Ascending aorta (tissue), 2 donors: ENCODE measurements around the gene MRPL49. TPM values are rescaled to one million over a fixed set of nuclear protein-coding genes. Genes with fewer than 3 reads are reported as not detected.
A peak's percentile ranks its signal among the peaks of the same experiment; 100 is the strongest.

Experiments
- DNase-seq, 2 donors: peaks; one replicate each; pipeline ENCODE4 v3.0.0-alpha.2; 2019; ENCODE audit warnings: low spot score in 2 of 2
- H3K27ac ChIP-seq, 2 donors: fragments of 200-600 bp; sonication (generic); one replicate each; pipeline ENCODE4 v1.5.1; 2016 to 2017; ENCODE audit warnings: mild to moderate bottlenecking in 1 of 2
- H3K27me3 ChIP-seq: fragments of 200-600 bp; sonication (generic); one replicate; pipeline ENCODE4 v1.5.1; 2017
- H3K36me3 ChIP-seq, 2 donors: fragments of 200-600 bp; sonication (generic); one replicate each; pipeline ENCODE4 v1.5.1; 2016
- H3K4me1 ChIP-seq, 2 donors: fragments of 200-600 bp; sonication (generic); one replicate each; pipeline ENCODE4 v1.5.1; 2016 to 2017; ENCODE audit warnings: mild to moderate bottlenecking in 1 of 2
- H3K4me3 ChIP-seq, 2 donors: fragments of 200-600 bp; sonication (generic); one replicate each; pipeline ENCODE4 v1.5.1; 2016 to 2017; ENCODE audit warnings: mild to moderate bottlenecking in 1 of 2
- H3K9me3 ChIP-seq, 2 donors: fragments of 200-600 bp; sonication (generic); one replicate each; pipeline ENCODE4 v1.5.1; 2016
- intact Hi-C: fragments of 100-400 bp; cut with DNase I; formaldehyde crosslinking; loops from one replicate; pipeline ENCODE4 v1.15.1; 2023
- total RNA-seq: library from RNA; depleted of rRNA; stranded (reverse); fragments of >200 nt; gene quantifications from one replicate; pipeline ENCODE4 v1.1.0, GENCODE V29; 2016
- TF ChIP-seq, protein P1 (sequence below), 3 experiments: fragments of 200-600 bp in 2 of 3; fragments of 450-650 bp in 1 of 3; sonication (generic) in 2 of 3; IDR thresholded peaks; one replicate each; pipeline ENCODE4 v1.5.1; 2016 to 2019; ENCODE audit warnings: antibody characterized with exemption in 3 of 3, mild to moderate bottlenecking in 1 of 3, moderate library complexity in 1 of 3

MRPL49 gene
- total RNA-seq, 1 donor from 2014 or later: 43.2 TPM

DNA sequence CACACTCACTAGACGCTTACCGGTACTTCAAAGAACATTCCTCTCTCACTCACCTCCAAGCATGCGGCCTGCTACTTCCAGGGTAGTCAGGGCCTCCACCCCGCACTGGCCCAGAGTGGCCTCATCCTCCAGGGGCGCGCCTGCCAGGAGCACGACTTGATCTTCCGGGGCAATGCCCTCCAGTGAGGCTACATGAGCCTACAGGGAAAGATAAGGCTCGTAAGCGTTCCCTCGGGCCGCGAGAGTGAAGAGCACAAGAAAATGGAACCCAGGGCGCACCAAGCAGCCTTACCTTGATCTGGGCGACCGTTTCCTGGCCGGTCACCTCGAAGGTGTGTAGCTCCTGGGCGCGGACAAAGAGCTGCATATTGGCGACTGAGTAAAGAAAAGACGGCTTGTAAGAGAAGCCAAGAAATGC, 665 bp upstream of the MRPL49 start:
- peaks cover 31 to 54% of the 10 kb centered on the region in 2 donors for H3K36me3 ChIP-seq
- no peaks in the 10 kb centered on the region for H3K9me3 ChIP-seq
- peak overlapping the region; percentile 91 to 96 for H3K27ac ChIP-seq
- intact Hi-C loops: no loop called here
- H3K4me1 ChIP-seq: peaks cover 19 to 21% of the 10 kb centered on the region in 2 donors
- DNase-seq: peak in 1 of 2 donors; percentile 66
- peak overlapping the region; percentile 80 to 91 for H3K4me3 ChIP-seq
- H3K27me3 ChIP-seq: no peaks in the 10 kb centered on the region
- TF ChIP-seq, protein P1, sequence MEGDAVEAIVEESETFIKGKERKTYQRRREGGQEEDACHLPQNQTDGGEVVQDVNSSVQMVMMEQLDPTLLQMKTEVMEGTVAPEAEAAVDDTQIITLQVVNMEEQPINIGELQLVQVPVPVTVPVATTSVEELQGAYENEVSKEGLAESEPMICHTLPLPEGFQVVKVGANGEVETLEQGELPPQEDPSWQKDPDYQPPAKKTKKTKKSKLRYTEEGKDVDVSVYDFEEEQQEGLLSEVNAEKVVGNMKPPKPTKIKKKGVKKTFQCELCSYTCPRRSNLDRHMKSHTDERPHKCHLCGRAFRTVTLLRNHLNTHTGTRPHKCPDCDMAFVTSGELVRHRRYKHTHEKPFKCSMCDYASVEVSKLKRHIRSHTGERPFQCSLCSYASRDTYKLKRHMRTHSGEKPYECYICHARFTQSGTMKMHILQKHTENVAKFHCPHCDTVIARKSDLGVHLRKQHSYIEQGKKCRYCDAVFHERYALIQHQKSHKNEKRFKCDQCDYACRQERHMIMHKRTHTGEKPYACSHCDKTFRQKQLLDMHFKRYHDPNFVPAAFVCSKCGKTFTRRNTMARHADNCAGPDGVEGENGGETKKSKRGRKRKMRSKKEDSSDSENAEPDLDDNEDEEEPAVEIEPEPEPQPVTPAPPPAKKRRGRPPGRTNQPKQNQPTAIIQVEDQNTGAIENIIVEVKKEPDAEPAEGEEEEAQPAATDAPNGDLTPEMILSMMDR (IDR thresholded peaks at IDR 0.05): no peak

DNA sequence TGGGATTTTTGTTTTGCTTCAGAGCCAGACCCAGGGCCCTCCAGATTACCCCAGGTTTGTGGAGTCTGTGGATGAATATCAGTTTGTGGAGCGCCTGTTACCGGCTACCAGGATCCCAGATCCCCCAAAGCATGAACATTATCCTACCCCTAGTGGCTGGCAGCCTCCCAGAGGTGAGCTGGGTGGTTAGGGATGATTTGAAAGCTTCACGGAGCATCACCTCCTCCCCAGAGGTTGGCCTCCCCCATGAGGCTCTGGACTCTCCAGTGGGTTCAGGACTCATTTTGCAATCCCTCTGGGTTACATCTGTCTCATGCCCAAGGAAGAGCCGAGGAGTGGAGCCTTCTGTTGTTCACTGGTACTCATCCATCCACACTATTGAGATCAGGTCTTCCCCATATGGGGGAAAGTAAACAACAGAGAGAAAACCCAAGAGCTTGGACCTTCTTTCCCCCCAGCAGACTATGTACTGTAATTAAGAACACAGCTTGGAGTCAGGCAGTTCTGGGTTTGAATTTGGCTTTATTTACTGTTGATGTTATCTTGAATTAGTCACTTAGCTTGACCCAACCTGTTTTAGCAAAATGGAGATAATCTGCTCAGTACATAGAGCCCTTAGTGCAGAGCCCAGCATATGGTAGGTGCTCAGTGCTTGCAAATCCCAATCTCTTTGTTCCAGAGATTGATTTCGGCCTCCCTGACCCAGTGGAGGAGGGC, 2.5 kb downstream of the MRPL49 start:
- no peaks in the 10 kb centered on the region for H3K9me3 ChIP-seq
- peaks cover 15% of the 10 kb centered on the region in 2 donors for H3K4me1 ChIP-seq
- intact Hi-C loops: no loop called here
- H3K27me3 ChIP-seq: no peaks in the 10 kb centered on the region
- DNase-seq: peak in 1 of 2 donors; percentile 27
- no peak overlapping the region for H3K4me3 ChIP-seq
- peaks cover 61 to 68% of the 10 kb centered on the region in 2 donors for H3K36me3 ChIP-seq
- no peak overlapping the region for H3K27ac ChIP-seq
- TF ChIP-seq, protein P1 (IDR thresholded peaks at IDR 0.05): no peak

DNA sequence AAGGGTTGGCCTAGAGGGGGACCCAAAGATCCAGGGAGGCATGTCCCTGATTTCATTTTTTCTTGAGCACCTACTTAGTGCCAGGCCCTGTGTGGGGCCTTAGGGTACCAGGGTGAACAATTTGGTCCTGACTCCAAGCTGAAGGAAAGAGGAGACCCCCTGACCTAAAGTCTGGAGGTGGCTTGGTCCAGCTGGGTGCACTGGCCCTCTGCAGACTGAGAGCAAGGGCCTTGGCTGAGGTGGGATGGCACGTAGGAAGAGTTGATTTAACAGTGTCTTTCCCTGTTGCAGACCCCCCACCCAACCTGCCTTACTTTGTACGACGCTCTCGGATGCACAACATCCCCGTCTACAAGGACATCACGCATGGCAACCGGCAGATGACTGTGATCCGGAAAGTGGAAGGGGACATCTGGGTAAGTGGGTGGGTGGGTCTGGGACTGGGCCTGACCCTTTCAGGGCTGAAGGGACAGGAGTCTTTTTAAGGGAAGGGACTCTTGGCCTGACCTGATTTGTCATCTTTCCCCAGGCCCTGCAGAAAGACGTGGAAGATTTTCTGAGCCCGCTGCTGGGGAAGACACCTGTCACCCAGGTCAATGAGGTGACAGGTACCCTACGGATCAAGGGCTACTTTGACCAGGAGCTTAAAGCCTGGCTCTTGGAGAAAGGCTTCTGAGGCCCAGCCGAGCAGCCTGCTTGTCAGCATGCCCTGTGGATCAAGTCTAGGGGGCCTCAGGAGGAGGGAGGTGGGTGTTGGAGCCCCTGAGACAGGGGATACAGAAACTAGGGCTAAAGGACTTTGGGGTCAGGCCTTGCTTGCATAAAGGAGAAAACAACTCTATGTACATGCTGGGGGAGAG, 3.3 kb downstream of the MRPL49 start:
- Histone ChIP-seq H3K27me3 (no peaks in the 10 kb centered on the region), H3K36me3 (peaks cover 61 to 68% of the 10 kb centered on the region in 2 donors), H3K27ac (no peak overlapping the region), H3K9me3 (no peaks in the 10 kb centered on the region), H3K4me1 (peaks cover 15% of the 10 kb centered on the region in 2 donors), H3K4me3 (no peak overlapping the region)
- intact Hi-C loops: no loop called here
- TF ChIP-seq, protein P1 (IDR thresholded peaks at IDR 0.05): no peak
- no peak for DNase-seq

DNA sequence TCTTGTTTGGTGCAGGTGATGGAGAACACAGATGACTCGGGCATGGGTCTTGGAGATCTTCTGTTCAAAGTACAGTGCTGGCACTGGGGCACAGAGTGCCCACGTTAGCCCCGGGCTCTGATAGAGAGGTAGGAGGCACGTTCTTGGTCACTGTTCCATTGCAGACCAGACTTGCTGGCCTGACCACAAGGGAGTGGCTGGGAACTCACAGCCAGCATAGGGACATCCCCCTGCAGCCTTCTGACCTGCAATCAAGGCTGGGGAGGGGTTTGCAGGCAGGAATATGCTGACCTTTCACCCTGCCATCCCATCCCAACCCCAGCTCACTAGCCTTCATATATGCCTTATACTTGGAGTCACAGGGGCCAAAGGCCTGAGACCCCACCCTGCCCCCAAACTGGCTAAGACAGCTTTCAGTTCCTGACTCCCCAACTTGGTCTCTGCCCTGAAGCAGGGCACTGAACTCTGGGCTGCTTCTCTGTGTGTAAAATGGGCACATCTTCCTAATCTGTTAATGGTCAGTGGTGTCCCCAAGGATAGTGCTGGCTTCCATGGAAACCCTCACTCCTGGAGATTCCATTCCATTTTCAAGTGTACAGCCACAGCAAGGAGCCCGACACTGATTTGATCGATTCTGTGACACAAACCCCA, 4.6 kb downstream of the MRPL49 start:
- H3K27me3 ChIP-seq: no peaks in the 10 kb centered on the region
- no peaks in the 10 kb centered on the region for H3K9me3 ChIP-seq
- H3K4me3 ChIP-seq: no peak overlapping the region
- H3K4me1 ChIP-seq: peaks cover 5 to 6% of the 10 kb centered on the region in 2 donors
- TF ChIP-seq, protein P1 (IDR thresholded peaks at IDR 0.05): no peak
- H3K27ac ChIP-seq: no peak overlapping the region
- intact Hi-C loops: no loop called here
- no peak for DNase-seq
- H3K36me3 ChIP-seq: peaks cover 65 to 73% of the 10 kb centered on the region in 2 donors

DNA sequence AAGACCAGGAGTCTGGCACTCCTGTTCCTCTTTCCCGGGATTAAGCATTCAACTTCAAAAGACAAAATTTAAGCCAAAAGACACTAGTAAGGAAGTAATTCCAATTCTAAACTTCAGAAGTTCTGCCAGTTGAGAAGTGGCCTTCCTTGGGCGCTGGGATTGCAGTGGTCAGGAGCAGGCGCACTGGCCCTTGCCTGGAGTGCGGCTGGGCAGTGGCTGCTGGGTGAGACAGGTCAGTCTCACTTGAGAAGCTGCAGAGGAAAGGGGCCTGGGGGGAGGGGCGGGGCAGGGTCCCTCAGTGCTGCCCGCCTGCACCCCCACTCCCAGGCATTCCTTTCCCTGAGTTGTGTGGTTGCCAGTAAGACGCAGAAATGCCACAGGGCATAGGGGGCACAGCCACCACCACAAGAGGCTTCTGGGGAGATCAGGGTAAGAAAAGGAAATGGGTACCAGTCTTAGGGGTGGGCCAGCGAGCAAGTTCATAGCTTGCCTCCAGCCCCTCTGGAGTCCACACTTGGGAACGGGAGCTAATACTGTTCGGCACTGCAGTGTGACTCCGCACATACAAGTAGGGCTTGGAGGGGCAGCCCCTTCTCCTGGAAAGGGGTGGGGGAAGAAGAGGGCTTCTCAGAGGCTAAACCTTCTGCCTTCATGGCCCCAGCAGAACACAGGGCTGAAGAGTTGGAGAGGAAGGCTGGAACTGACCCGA, 5.5 kb downstream of the MRPL49 start:
- Histone ChIP-seq H3K9me3 (no peaks in the 10 kb centered on the region), H3K36me3 (peaks cover 74 to 82% of the 10 kb centered on the region in 2 donors), H3K27ac (no peak overlapping the region), H3K4me3 (no peak overlapping the region), H3K27me3 (no peaks in the 10 kb centered on the region), H3K4me1 (peaks cover 6 to 9% of the 10 kb centered on the region in 2 donors)
- TF ChIP-seq, protein P1 (IDR thresholded peaks at IDR 0.05): no peak
- no peak for DNase-seq
- intact Hi-C loops: no loop called here
